ENCODE results near the gene BLCAP. TPM values are rescaled to one million over a fixed set of nuclear protein-coding genes. Genes with fewer than 3 reads are reported as not detected.

The BLCAP gene
- total RNA-seq, 1 experiment from 2014 or later: 54.3 TPM

GRCh38 chr20:37468886-37469285 lies 58.8 kb downstream of the BLCAP start:
- H3K18ac ChIP-seq (ENCODE audit: insufficient read length, low read depth, low read length): no peak overlapping the region
- no peak overlapping the region for H2AFZ ChIP-seq (ENCODE audit: low read length)
- H3K23ac ChIP-seq (ENCODE audit: insufficient read length, low read depth, low read length): peak overlapping the region; percentile 28
- no peak overlapping the region for H2BK120ac ChIP-seq (ENCODE audit: low read depth, low read length, poor library complexity, severe bottlenecking)
- no peak overlapping the region for H2BK15ac ChIP-seq (ENCODE audit: low read depth, low read length)
- Mint-ChIP-seq H3K4me3 (no peak overlapping the region), H3K4me1 (peaks cover 0 to 13% of the 10 kb centered on the region in 2 experiments; a peak in 3 of 4 replicates), H3K27me3 (ENCODE audit: low read depth) (peaks cover 10% of the 10 kb centered on the region), H3K9me3 (no peaks in the 10 kb centered on the region; a peak in 1 of 5 replicates), H3K27ac (peak overlapping the region in 1 of 3 experiments; percentile 58; a peak in 2 of 7 replicates), H3K36me3 (ENCODE audit: insufficient read depth in 1 of 3, low read depth in 3 of 3) (peaks cover 0 to 2% (median 0%) of the 10 kb centered on the region in 3 experiments; a peak in 1 of 7 replicates)
- H3K27me3 ChIP-seq (ENCODE audit: insufficient read depth, low read length): no peaks in the 10 kb centered on the region
- H3K27ac ChIP-seq (ENCODE audit: insufficient read length, low read depth, low read length): no peak overlapping the region
- no peaks in the 10 kb centered on the region for H3K23me2 ChIP-seq (ENCODE audit: insufficient read length, low read depth, low read length, poor library complexity, severe bottlenecking)
- H3K14ac ChIP-seq (ENCODE audit: insufficient read depth, low read length): no peak overlapping the region; the same call in 1 of the 2 replicates
- no peak overlapping the region for H2BK20ac ChIP-seq (ENCODE audit: low read depth, low read length, poor library complexity, severe bottlenecking)
- H3K79me2 ChIP-seq (ENCODE audit: insufficient read depth, low read length): no peaks in the 10 kb centered on the region
- no peak overlapping the region for H2BK12ac ChIP-seq (ENCODE audit: insufficient read length, low read depth, low read length)
- H3K4me2 ChIP-seq (ENCODE audit: insufficient read depth, insufficient read length, low read length): no peak overlapping the region
- no peak for DNase-seq
- no peak overlapping the region for H3K4ac ChIP-seq (ENCODE audit: low read depth, low read length)
- no CpG with 5 or more reads among the region's 4 CpGs for WGBS (ENCODE audit: extremely low coverage, insufficient read length, low lambda C conversion rate)
- H3K9me3 ChIP-seq (ENCODE audit: control insufficient read depth, low read depth, low read length): no peaks in the 10 kb centered on the region
- no peak overlapping the region for H4K91ac ChIP-seq (ENCODE audit: insufficient read length, low read depth, low read length)
- no peak overlapping the region for H2AK5ac ChIP-seq (ENCODE audit: insufficient read length, low read length)
- no peak overlapping the region for H3T11ph ChIP-seq (ENCODE audit: low read length)
- H3K9ac ChIP-seq (ENCODE audit: extremely low read depth, insufficient read length, low read length): no peak overlapping the region
- TF ChIP-seq CTCF (conservative IDR thresholded peaks at IDR 0.05): no peak
- no peak overlapping the region for H4K5ac ChIP-seq (ENCODE audit: insufficient read length, low read depth, low read length)
- no peaks in the 10 kb centered on the region for H3K79me1 ChIP-seq (ENCODE audit: insufficient read depth, low read depth, low read length, poor library complexity, severe bottlenecking)
- no peaks in the 10 kb centered on the region for H4K20me1 ChIP-seq (ENCODE audit: control insufficient read depth, insufficient read depth, insufficient read length)
- H4K8ac ChIP-seq (replicated peaks; ENCODE audit: insufficient read length, low read depth, low read length): no peak overlapping the region
- H3K4me1 ChIP-seq (ENCODE audit: insufficient read depth, low read length): no peaks in the 10 kb centered on the region
- no peak overlapping the region for H3K56ac ChIP-seq (ENCODE audit: insufficient read length, low read depth, low read length)
- no peak overlapping the region for H2BK5ac ChIP-seq (ENCODE audit: insufficient read length, low read length)

Other genes with a start within 250 kb of the BLCAP start
- gene MANBAL, start 238.2 kb downstream of the BLCAP start, total RNA-seq (2021): 40.3 and 40.7 TPM in 2 replicates
- 37.5 and 44.5 TPM in 2 replicates for gene SRC, start 181.7 kb downstream of the BLCAP start, total RNA-seq (2021)
- gene NNAT, start 6.6 kb downstream of the BLCAP start, total RNA-seq (2021): 42.5 and 43.1 TPM in 2 replicates
- gene CTNNBL1, start 166.2 kb upstream of the BLCAP start, total RNA-seq (2021): 67.2 and 70.7 TPM in 2 replicates